AG04450 (cell line): ENCODE data around the gene FAM168A. TPM values are rescaled to one million over a fixed set of nuclear protein-coding genes. Genes with fewer than 3 reads are reported as not detected.

Experiments
- CTCF ChIA-PET: fragments of 300-600, 350-600 bp; formaldehyde crosslinking; extraction: SDS; loops from one replicate; lab custom pipeline; 2022; ENCODE audit warnings: antibody characterized with exemption, inconsistent platforms; lab: Charles Lee
- POLR2A ChIA-PET: fragments of 350-600 bp; formaldehyde crosslinking; extraction: SDS; loops from one replicate; lab custom pipeline; 2021; ENCODE audit warnings: antibody characterized with exemption, inconsistent platforms; lab: Yijun Ruan, JAX
- DNase-seq: peaks from one replicate; pipeline ENCODE4 v3.0.0-alpha.2; 2011; ENCODE audit warnings: low read depth, low spot score
- H3K27ac ChIP-seq: one replicate; pipeline ENCODE4 v1.5.1; 2012; ENCODE audit warnings: low read depth, low read length, control low read depth
- H3K27me3 ChIP-seq: one replicate; pipeline ENCODE4 v1.6.0; 2012; ENCODE audit warnings: low read length; ENCODE audit not compliant: control insufficient read depth, insufficient read depth
- H3K4me3 ChIP-seq: 2 replicates; pipeline ENCODE4 v1.5.1; 2011; ENCODE audit warnings: mild to moderate bottlenecking, low read depth, low read length, control low read depth
- H3K9me3 ChIP-seq: 2 replicates; pipeline ENCODE4 v1.5.1; 2012; ENCODE audit warnings: low read length; ENCODE audit not compliant: control insufficient read depth, insufficient read depth
- polyA plus RNA-seq: library from polyadenylated mRNA; depleted of rRNA; stranded (reverse); fragments of >200 nt; gene quantifications from 2 replicates; pipeline ENCODE4 v1.2.3, GENCODE V29; 2011
- TF ChIP-seq, protein P1 (sequence below): IDR thresholded peaks from 2 replicates; pipeline ENCODE4 v1.5.1; 2011; ENCODE audit warnings: low read depth, low read length, control low read depth, inconsistent platforms

FAM168A gene
- polyA plus RNA-seq, 1 experiment = 21.3 TPM

DNA sequence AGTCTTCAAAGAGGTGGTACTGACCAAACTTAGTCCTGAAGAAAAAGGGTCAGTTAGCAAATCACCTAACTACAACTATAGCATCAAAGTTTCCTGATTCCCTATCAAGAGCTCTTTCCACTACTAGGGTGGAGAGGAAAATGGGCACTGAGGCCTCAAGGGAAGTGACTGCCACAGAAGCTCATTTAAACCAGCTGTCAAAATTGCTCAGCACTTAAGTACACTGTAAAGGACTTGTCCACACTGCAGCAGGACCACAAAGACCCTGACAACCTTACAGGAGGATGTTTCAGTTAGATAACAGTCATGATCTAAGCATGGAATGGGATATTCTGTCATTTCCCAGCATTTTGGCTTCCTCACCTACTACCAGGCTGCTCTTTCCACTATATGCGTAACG is 33.0 kb downstream of the FAM168A start:
- no peaks in the 10 kb centered on the region for H3K27me3 ChIP-seq
- no peak for DNase-seq
- TF ChIP-seq, protein P1, sequence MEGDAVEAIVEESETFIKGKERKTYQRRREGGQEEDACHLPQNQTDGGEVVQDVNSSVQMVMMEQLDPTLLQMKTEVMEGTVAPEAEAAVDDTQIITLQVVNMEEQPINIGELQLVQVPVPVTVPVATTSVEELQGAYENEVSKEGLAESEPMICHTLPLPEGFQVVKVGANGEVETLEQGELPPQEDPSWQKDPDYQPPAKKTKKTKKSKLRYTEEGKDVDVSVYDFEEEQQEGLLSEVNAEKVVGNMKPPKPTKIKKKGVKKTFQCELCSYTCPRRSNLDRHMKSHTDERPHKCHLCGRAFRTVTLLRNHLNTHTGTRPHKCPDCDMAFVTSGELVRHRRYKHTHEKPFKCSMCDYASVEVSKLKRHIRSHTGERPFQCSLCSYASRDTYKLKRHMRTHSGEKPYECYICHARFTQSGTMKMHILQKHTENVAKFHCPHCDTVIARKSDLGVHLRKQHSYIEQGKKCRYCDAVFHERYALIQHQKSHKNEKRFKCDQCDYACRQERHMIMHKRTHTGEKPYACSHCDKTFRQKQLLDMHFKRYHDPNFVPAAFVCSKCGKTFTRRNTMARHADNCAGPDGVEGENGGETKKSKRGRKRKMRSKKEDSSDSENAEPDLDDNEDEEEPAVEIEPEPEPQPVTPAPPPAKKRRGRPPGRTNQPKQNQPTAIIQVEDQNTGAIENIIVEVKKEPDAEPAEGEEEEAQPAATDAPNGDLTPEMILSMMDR = no peak
- H3K9me3 ChIP-seq = no peaks in the 10 kb centered on the region
- CTCF ChIA-PET = interaction anchor here (1.1 kb wide), 1 partner anchor 61 kb away, joined by 4 read pairs; no protein-coding TSS in a partner anchor
- POLR2A ChIA-PET = no interaction called here
- H3K27ac ChIP-seq = no peak overlapping the region
- no peak overlapping the region for H3K4me3 ChIP-seq

DNA sequence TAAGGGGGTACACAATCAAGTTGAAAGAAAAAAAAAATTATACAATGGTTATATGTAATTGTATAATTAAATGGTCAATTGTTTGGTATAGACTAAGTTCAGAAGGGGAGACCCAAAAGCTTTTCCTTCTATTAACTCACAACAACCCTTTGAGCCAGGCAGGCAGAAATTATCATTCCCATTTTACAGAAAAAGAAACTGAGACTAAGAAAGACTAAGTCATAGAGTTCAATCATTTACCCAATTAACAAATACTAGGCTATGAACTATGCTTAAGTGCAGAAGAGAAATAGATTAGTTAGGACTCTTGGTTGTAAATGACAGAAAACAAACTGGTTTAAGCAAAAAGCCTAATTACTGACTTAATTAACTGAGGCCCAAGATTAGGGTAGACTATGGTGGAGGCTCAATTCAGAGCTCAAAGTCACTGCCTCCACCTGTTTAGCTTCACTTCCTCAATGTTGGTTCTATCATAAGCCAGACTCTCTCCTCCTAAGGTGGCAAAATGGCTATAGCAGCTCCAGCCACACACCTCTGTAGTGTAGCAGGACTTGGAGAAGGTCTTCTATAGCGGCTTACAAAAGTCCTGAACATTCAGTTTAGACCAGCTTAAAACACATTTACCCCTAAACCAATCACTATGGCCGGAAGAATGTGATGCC is 34.2 kb downstream of the FAM168A start:
- H3K9me3 ChIP-seq = no peaks in the 10 kb centered on the region
- no peak for DNase-seq
- POLR2A ChIA-PET = interaction anchor here (0.6 to 0.7 kb wide), 2 partner anchors 14 to 17 kb away, joined by 3 to 4 read pairs; no protein-coding TSS in a partner anchor
- no peak overlapping the region for H3K27ac ChIP-seq
- TF ChIP-seq, protein P1 = no peak
- H3K4me3 ChIP-seq = no peak overlapping the region
- CTCF ChIA-PET = no interaction called here
- H3K27me3 ChIP-seq = no peaks in the 10 kb centered on the region

DNA sequence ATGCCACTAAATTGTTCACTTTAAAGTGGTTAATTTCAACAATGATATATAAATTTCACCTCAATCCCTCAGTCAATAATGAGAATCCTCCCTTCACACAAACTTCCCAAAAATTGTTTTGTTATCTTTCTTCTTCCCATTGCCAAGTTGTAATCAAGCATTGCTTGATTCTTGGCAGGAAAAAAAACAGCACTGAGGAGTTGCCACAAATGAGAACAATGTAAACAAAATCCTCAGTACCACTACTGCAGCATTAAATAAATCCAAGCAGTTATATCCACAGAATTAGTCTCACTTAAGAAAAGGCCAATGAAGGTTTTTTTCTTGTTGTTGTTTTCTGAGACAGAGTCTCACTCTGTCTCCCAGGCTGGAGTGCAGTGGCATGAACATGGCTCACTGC is 38.2 kb downstream of the FAM168A start:
- DNase-seq = no peak
- ChIA-PET CTCF (no interaction called here), POLR2A (no interaction called here)
- H3K4me3 ChIP-seq = no peak overlapping the region
- TF ChIP-seq, protein P1 = no peak
- no peak overlapping the region for H3K27ac ChIP-seq
- H3K9me3 ChIP-seq = no peaks in the 10 kb centered on the region
- H3K27me3 ChIP-seq = no peaks in the 10 kb centered on the region

- ChIA-PET POLR2A (no interaction called here), CTCF (no interaction called here)
- no peak overlapping the region for H3K4me3 ChIP-seq
- TF ChIP-seq, protein P1 = no peak
- H3K9me3 ChIP-seq = no peaks in the 10 kb centered on the region
- H3K27me3 ChIP-seq = no peaks in the 10 kb centered on the region
- DNase-seq = no peak
- H3K27ac ChIP-seq = no peak overlapping the region
Measured at GRCh38 chr11:73556966-73557365, 40.9 kb downstream of the FAM168A start.

DNA sequence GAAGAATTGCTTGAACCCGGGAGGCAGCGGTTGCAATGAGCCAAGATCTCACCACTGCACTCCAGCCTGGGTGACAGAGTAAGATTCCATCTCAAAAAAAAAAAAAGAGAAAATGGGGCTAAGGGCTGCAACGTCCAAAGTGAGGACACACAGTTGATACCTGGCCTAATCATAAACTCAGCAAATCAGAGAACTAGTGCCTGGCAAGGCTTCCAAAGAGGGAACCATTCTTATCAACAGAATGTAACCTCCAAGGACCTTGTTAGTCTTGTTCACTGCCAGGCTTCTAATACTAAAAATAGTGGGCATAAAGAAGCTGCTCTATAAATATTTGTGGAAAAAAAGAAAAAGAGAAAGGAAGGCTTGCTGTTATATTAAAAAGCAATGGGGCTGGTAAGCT is 42.3 kb downstream of the FAM168A start:
- Histone ChIP-seq H3K9me3 (no peaks in the 10 kb centered on the region), H3K4me3 (no peak overlapping the region), H3K27ac (no peak overlapping the region), H3K27me3 (no peaks in the 10 kb centered on the region)
- no peak for DNase-seq
- TF ChIP-seq, protein P1 = no peak
- ChIA-PET CTCF (no interaction called here), POLR2A (no interaction called here)
